Stimulated activated CD4-positive, alpha-beta T cell treated with anti-CD3 and anti-CD28 coated beads, Interleukin-1b, Interleukin-23, amount 100 ng/mL, for 24 hours (primary cell): Measurements from ENCODE around the gene ERMN.
"Not testable (repeated sequence)": the region's sequence is repeated elsewhere in the genome, so short reads cannot be mapped to it uniquely, and the experiment has no call there.

Source experiments
- DNase-seq, 4 experiments: peaks; one replicate each; pipeline ENCODE4 v3.0.0-alpha.2; 2020; ENCODE audit warnings: low read depth in 4 of 4, low spot score in 1 of 4

The ERMN gene, protein sequence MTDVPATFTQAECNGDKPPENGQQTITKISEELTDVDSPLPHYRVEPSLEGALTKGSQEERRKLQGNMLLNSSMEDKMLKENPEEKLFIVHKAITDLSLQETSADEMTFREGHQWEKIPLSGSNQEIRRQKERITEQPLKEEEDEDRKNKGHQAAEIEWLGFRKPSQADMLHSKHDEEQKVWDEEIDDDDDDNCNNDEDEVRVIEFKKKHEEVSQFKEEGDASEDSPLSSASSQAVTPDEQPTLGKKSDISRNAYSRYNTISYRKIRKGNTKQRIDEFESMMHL

GRCh38 chr2:157325786-157326185, at the start of gene ERMN:
Gene ERMN (minus strand): TSS chr2:157325824. CDS start chr2:157325642, 182 bp downstream.
- DNase-seq = no peak

- no peak for DNase-seq
Measured at GRCh38 chr2:157375384-157375783, 49.8 kb upstream of the ERMN start.

DNA sequence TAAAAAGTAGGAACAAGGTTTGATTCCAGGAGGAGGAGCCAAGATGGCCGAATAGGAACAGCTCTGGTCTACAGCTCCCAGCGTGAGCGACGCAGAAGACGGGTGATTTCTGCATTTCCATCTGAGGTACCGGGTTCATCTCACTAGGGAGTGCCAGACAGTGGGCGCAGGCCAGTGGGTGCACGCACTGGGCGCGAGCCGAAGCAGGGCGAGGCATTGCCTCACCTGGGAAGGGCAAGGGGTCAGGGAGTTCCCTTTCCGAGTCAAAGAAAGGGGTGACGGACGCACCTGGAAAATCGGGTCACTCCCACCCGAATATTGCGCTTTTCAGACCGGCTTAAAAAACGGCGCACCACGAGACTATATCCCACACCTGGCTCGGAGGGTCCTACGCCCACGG, 42.9 kb upstream of the ERMN start:
- DNase-seq = not testable (repeated sequence)

GRCh38 chr2:157367704-157368103, 42.1 kb upstream of the ERMN start:
- DNase-seq = no peak

- no peak for DNase-seq
Measured at GRCh38 chr2:157364257-157364974, 38.8 kb upstream of the ERMN start.

- DNase-seq = no peak
Measured at GRCh38 chr2:157363612-157364101, 38.0 kb upstream of the ERMN start.

DNA sequence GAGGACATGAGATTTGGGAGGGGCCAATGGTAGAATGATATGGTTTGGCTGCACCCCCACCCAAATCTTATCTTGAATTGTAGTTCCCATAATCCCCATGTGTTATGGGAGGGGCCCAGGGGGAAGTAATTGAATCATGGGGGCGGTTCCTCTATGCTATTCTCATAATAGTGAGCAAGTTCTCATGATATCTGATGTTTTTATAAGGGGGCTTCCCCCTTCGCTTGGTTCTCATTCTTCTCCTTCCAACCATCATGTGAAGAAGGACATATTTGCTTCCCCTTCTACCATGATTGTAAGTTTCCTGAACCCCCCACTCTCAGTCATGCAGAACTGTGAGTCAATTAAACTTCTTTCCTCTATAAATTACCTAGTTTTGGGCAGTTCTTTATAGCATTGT, 37.0 kb upstream of the ERMN start:
- no peak for DNase-seq

DNA sequence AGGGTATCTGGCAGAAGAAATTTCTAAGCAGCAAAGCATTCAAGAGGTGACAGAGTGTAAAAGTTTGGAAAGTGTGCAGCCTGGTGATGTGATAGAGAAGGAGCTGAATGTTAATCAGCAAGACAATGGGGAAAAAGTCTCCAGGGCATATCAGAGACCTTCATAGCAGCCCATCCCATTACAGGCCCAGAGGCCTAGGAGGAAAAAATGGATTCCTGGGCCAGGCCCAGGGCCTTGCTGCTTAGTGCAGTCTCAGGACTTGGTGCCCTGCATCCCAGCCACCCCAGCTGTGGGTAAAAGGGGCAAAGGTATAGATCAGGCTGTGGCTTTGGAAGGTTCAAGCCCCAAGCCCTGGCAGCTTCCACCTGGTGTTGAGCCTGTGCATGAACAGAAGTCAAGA, 35.9 kb upstream of the ERMN start:
- DNase-seq = no peak

- DNase-seq = no peak
Measured at GRCh38 chr2:157359628-157360027, 34.0 kb upstream of the ERMN start.

GRCh38 chr2:157355618-157356017, 30.0 kb upstream of the ERMN start:
- no peak for DNase-seq

GRCh38 chr2:157349949-157350515, 24.4 kb upstream of the ERMN start:
- DNase-seq = no peak

DNA sequence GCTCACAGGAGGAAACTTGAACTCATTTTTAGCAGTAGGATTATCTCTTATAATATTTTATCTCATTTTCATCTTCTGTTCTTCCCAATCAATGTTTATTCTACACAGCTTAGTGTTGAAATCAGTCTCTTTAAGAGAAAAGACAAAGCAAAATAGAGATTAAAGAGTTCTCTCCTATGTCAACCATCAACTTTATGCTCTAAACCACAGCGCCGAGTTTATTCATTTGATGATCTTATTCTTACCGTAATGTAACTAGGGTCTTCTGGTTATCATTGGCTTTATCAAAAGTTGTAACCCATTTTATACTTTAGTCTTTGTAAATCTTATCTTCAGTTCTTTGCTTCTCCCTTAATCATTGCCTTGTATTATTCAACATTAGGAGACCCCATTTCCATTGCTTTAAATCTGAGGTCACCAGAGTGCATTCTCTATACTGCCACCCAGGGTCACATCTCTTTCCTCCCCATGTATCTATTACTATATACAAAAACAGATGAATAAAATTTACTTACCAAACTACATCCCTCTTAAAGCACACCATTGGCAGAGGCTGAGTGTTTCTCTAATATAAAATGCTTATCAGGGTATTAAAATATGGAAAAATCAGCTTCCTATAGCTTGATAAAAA, 22.8 kb upstream of the ERMN start:
- no peak for DNase-seq

GRCh38 chr2:157345647-157346389, 20.2 kb upstream of the ERMN start:
- DNase-seq = no peak

DNA sequence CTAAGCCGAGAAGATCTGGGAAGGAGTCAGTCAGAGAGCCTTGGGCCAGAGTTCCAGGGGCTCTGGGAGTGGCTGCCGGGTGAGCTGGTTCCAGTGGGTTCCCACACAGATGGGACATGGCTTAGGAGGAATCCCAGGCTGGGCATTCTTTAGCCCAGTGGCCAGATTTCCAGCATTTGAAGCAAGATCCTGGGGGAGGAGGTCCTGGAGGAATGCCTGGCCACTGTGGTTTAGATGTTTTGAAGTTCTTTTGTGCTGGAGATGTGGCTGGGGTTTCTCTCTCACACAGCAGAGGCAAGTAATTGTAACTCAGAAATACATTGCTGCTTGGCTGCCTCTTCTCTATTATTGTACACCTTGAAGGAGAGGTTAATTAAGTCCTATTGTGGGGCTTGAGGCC, 15.8 kb upstream of the ERMN start:
- not testable (repeated sequence) for DNase-seq

GRCh38 chr2:157339965-157340655, 14.5 kb upstream of the ERMN start:
- no peak for DNase-seq

DNA sequence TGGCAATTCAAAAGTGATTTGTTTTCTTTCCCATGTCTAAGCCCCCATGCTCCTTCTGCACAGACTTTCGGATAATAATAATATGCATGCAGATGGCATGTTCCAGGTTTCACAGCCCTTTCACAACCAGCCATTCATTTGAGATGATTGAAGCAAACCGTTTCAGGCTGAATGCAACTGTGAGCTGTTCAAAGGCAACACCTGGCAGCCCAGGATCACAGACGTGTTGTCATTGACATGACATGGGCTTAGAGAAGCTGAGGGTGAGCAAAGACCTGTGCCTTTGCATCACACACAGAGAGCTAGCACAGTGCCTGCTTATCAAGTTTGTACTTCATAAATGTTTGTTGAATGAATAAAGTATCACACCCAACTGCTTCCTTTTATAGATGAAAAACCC, 12.4 kb upstream of the ERMN start:
- DNase-seq = no peak

DNA sequence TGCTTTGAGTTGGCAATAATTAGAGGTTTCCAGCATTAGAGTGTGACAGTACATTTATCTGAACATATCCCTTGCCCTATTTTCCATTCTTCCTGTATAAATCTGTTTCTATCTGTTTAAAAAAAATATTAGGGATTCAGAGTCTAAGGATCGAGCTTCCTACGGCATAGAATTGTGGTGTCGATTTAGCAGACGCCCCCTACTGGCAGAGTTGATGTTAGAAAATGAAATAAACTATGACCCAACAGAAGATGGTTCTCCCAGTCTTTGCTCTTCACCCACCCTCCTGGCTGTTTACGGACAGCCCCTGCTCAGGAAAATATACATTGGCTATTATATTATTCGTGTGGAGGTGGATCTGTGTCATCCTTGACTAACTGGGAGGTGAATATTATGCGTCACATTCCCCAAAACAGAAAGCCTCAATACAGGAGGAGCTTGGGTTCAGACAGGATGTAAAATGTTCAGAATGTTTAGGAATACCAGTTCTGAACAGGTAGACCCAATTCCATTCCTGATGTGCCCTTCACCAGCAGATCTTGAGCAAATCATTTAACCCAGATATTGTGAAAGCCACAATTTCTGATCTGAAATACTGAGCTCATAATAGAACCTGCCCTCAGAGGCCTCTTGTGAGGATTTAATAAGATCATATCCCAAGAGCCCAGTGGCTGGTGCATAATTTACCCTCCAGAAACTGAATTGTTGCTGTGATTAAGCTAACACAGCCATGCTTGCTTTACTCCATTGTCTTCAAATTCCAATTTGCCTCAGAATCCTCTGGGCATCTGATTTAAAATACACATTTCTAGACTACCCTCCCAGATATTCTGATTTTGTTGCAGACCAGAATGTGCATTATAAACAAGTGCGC, 10.8 kb upstream of the ERMN start:
- DNase-seq = no peak

GRCh38 chr2:157334797-157335196, 9.2 kb upstream of the ERMN start:
- no peak for DNase-seq

GRCh38 chr2:157334335-157334734, 8.7 kb upstream of the ERMN start:
- DNase-seq = no peak
